ENCODE data around the gene NFATC1. TPM values are rescaled to one million over a fixed set of nuclear protein-coding genes. Genes with fewer than 3 reads are reported as not detected.

The NFATC1 gene
- 9.4 and 11.2 TPM in 2 replicates for total RNA-seq

DNA sequence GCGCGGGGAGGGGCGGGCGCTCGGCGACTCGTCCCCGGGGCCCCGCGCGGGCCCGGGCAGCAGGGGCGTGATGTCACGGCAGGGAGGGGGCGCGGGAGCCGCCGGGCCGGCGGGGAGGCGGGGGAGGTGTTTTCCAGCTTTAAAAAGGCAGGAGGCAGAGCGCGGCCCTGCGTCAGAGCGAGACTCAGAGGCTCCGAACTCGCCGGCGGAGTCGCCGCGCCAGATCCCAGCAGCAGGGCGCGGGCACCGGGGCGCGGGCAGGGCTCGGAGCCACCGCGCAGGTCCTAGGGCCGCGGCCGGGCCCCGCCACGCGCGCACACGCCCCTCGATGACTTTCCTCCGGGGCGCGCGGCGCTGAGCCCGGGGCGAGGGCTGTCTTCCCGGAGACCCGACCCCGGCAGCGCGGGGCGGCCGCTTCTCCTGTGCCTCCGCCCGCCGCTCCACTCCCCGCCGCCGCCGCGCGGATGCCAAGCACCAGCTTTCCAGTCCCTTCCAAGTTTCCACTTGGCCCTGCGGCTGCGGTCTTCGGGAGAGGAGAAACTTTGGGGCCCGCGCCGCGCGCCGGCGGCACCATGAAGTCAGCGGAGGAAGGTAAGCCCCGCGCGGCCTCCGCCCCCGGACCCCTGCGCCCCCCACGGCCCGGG lies at the start of gene NFATC1:
Gene NFATC1, plus strand, starts transcription at position 170 of the 644 bp plus-strand sequence. Its CDS starts 295 bp downstream, at position 465.

All from mammary microvascular endothelial cell (primary cell).